ENCODE results near the gene HEPHL1.

The HEPHL1 gene

GRCh38 chr11:93984196-93984567, 37.0 kb upstream of the HEPHL1 start:
- Histone ChIP-seq H3K9me3 (ENCODE audit: severe bottlenecking) (no peaks in the 10 kb centered on the region), H3K27me3 (ENCODE audit: insufficient read depth, low read depth, severe bottlenecking) (no peaks in the 10 kb centered on the region), H3K36me3 (no peaks in the 10 kb centered on the region), H3K4me3 (ENCODE audit: low read depth, low read length) (no peak overlapping the region), H3K27ac (no peak overlapping the region)
- no peak for DNase-seq
- TF ChIP-seq CTCF (IDR thresholded peaks at IDR 0.05; ENCODE audit: low read depth, low read length), result no peak

GRCh38 chr11:93984936-93985335, 36.2 kb upstream of the HEPHL1 start:
- TF ChIP-seq CTCF (IDR thresholded peaks at IDR 0.05; ENCODE audit: low read depth, low read length), result no peak
- no peak overlapping the region for H3K4me3 ChIP-seq (ENCODE audit: low read depth, low read length)
- no peak for DNase-seq
- H3K27me3 ChIP-seq (ENCODE audit: insufficient read depth, low read depth, severe bottlenecking), result no peaks in the 10 kb centered on the region
- no peaks in the 10 kb centered on the region for H3K36me3 ChIP-seq
- no peak overlapping the region for H3K27ac ChIP-seq
- H3K9me3 ChIP-seq (ENCODE audit: severe bottlenecking), result no peaks in the 10 kb centered on the region

GRCh38 chr11:93986716-93987115, 34.4 kb upstream of the HEPHL1 start:
- no peak overlapping the region for H3K27ac ChIP-seq

GRCh38 chr11:93988455-93988854, 32.7 kb upstream of the HEPHL1 start:
- H3K9me3 ChIP-seq (ENCODE audit: severe bottlenecking), result no peaks in the 10 kb centered on the region
- no peak overlapping the region for H3K27ac ChIP-seq
- TF ChIP-seq CTCF (IDR thresholded peaks at IDR 0.05; ENCODE audit: low read depth, low read length), result no peak
- no peaks in the 10 kb centered on the region for H3K36me3 ChIP-seq
- DNase-seq, result no peak
- no peaks in the 10 kb centered on the region for H3K27me3 ChIP-seq (ENCODE audit: insufficient read depth, low read depth, severe bottlenecking)
- H3K4me3 ChIP-seq (ENCODE audit: low read depth, low read length), result no peak overlapping the region

More at GRCh38 chr11:93986716-93987115, 34.4 kb upstream of the HEPHL1 start:
- Histone ChIP-seq H3K9me3 (ENCODE audit: severe bottlenecking) (no peaks in the 10 kb centered on the region), H3K4me3 (ENCODE audit: low read depth, low read length) (no peak overlapping the region), H3K27me3 (ENCODE audit: insufficient read depth, low read depth, severe bottlenecking) (no peaks in the 10 kb centered on the region), H3K36me3 (no peaks in the 10 kb centered on the region)
- no peak for TF ChIP-seq CTCF (IDR thresholded peaks at IDR 0.05; ENCODE audit: low read depth, low read length)
- DNase-seq, result no peak

GRCh38 chr11:93988912-93989311, 32.2 kb upstream of the HEPHL1 start:
- no peak for DNase-seq
- Histone ChIP-seq H3K9me3 (ENCODE audit: severe bottlenecking) (peaks cover 2% of the 10 kb centered on the region), H3K27me3 (ENCODE audit: insufficient read depth, low read depth, severe bottlenecking) (no peaks in the 10 kb centered on the region), H3K4me3 (ENCODE audit: low read depth, low read length) (no peak overlapping the region), H3K36me3 (no peaks in the 10 kb centered on the region), H3K27ac (no peak overlapping the region)
- TF ChIP-seq CTCF (IDR thresholded peaks at IDR 0.05; ENCODE audit: low read depth, low read length), result no peak

- no peaks in the 10 kb centered on the region for H3K36me3 ChIP-seq
- TF ChIP-seq CTCF (IDR thresholded peaks at IDR 0.05; ENCODE audit: low read depth, low read length), result no peak
- H3K4me3 ChIP-seq (ENCODE audit: low read depth, low read length), result no peak overlapping the region
- H3K27me3 ChIP-seq (ENCODE audit: insufficient read depth, low read depth, severe bottlenecking), result no peaks in the 10 kb centered on the region
- no peak overlapping the region for H3K27ac ChIP-seq
- H3K9me3 ChIP-seq (ENCODE audit: severe bottlenecking), result peaks cover 2% of the 10 kb centered on the region
- no peak for DNase-seq
Observed at GRCh38 chr11:93993747-93994146, 27.4 kb upstream of the HEPHL1 start.

Measured in WERI-Rb-1 (cell line).